B cell (primary cell): ENCODE data around the gene ADAM23. TPM values are rescaled to one million over a fixed set of nuclear protein-coding genes. Genes with fewer than 3 reads are reported as not detected.

Experiments used
- ATAC-seq: fragments of 200-7000 bp; cut with Tn5 transposase; one replicate; pipeline ENCODE4 v1.10.0; 2021; ENCODE audit warnings: low read depth, mild to moderate bottlenecking, moderate number of reproducible peaks, moderate library complexity
- CTCF ChIA-PET: fragments of 350-600 bp; sonication (Branson Sonifier 250); formaldehyde crosslinking; loops from one replicate; lab custom pipeline; 2021; ENCODE audit warnings: antibody characterized with exemption, inconsistent platforms; lab: Charles Lee
- POLR2A ChIA-PET: fragments of 350-600 bp; sonication (Branson Sonifier 250); formaldehyde crosslinking; loops from one replicate; lab custom pipeline; 2021; ENCODE audit warnings: antibody characterized with exemption; lab: Charles Lee
- DNase-seq: peaks from one replicate; pipeline ENCODE4 v3.0.0; 2013
- H2AFZ ChIP-seq: 2 replicates; pipeline ENCODE4 v1.6.1; 2012; ENCODE audit warnings: mild to moderate bottlenecking, low read depth, low read length; ENCODE audit not compliant: insufficient read depth, poor library complexity, severe bottlenecking
- H3K27ac ChIP-seq, 2 donors: 1 replicate in 1 of 2; 2 replicates in 1 of 2; pipeline ENCODE4 v1.5.1; 2012 to 2013; ENCODE audit warnings: low read length in 2 of 2, mild to moderate bottlenecking in 2 of 2, moderate library complexity in 1 of 2
- H3K27me3 ChIP-seq, 4 experiments: fragments of 200-600 bp in 1 of 4; sonication (generic) in 1 of 4; replicated peaks in 1 of 4; 1 replicate in 2 of 4; 2 replicates in 2 of 4; pipeline versions ENCODE4 v1.6.1 to v1.7.0; 2013 to 2016; ENCODE audit warnings: low read length in 3 of 4, mild to moderate bottlenecking in 2 of 4, mixed read lengths in 1 of 4, moderate library complexity in 1 of 4; ENCODE audit not compliant: insufficient read depth in 4 of 4, control insufficient read depth in 3 of 4; ENCODE audit errors: control extremely low read depth in 1 of 4
- H3K36me3 ChIP-seq, 2 experiments: replicated peaks in 1 of 2; 1 replicate in 1 of 2; 2 replicates in 1 of 2; pipeline versions ENCODE4 v1.6.1 to v1.7.1; 2013; ENCODE audit warnings: low read length in 1 of 2; ENCODE audit not compliant: insufficient read depth in 2 of 2, control insufficient read depth in 1 of 2; ENCODE audit errors: control extremely low read depth in 1 of 2, extremely low read depth in 1 of 2
- H3K4me1 ChIP-seq, 2 donors: fragments of 200-600 bp in 1 of 2; sonication (generic) in 1 of 2; 1 replicate in 1 of 2; 2 replicates in 1 of 2; pipeline versions ENCODE4 v1.5.1 to v1.6.1; 2013 to 2017; ENCODE audit warnings: low read length in 2 of 2; ENCODE audit not compliant: control insufficient read depth in 2 of 2, insufficient read depth in 2 of 2
- H3K4me2 ChIP-seq: replicated peaks from 2 replicates; pipeline ENCODE3; 2012; ENCODE audit warnings: mild to moderate bottlenecking, low read depth, low read length; ENCODE audit not compliant: poor library complexity, severe bottlenecking
- H3K4me3 ChIP-seq, 5 experiments: fragments of 200-600 bp in 1 of 5; sonication (generic) in 1 of 5; 1 replicate in 3 of 5; 2 replicates in 2 of 5; pipeline versions ENCODE4 v1.5.1 to v1.7.0; 2011 to 2016; ENCODE audit warnings: low read length in 4 of 5, mild to moderate bottlenecking in 4 of 5, low read depth in 2 of 5, control low read depth in 1 of 5, moderate library complexity in 1 of 5; ENCODE audit not compliant: insufficient read depth in 1 of 5; ENCODE audit errors: control extremely low read depth in 1 of 5, extremely low read depth in 1 of 5
- H3K79me2 ChIP-seq: fragments of 200-600 bp; sonication (generic); one replicate; pipeline ENCODE4 v1.6.0; 2016; ENCODE audit warnings: low read length; ENCODE audit not compliant: control insufficient read depth, insufficient read depth
- H3K9ac ChIP-seq: fragments of 200-600 bp; sonication (generic); 2 replicates; pipeline ENCODE4 v1.6.1; 2017; ENCODE audit warnings: mild to moderate bottlenecking, low read length, moderate library complexity
- H3K9me3 ChIP-seq, 3 donors: one replicate each; pipeline versions ENCODE4 v1.6.1 to v1.7.1; 2013; ENCODE audit warnings: low read length in 2 of 3; ENCODE audit not compliant: control insufficient read depth in 2 of 3, insufficient read depth in 1 of 3; ENCODE audit errors: control extremely low read depth in 1 of 3
- H4K20me1 ChIP-seq: 2 replicates; pipeline ENCODE4 v1.6.0; 2012; ENCODE audit warnings: mild to moderate bottlenecking, low read length; ENCODE audit not compliant: insufficient read depth, control insufficient read depth, poor library complexity, severe bottlenecking
- H3K27ac Mint-ChIP-seq: one replicate; pipeline ENCODE4 v1.8.0; 2021; ENCODE audit warnings: mixed read lengths
- H3K27me3 Mint-ChIP-seq: one replicate; pipeline ENCODE4 v1.8.0; 2021; ENCODE audit warnings: mixed read lengths
- H3K4me1 Mint-ChIP-seq: one replicate; pipeline ENCODE4 v1.8.0; 2021; ENCODE audit warnings: mixed read lengths
- H3K4me3 Mint-ChIP-seq: one replicate; pipeline ENCODE4 v1.8.0; 2021; ENCODE audit warnings: mixed read lengths
- H3K9me3 Mint-ChIP-seq: one replicate; pipeline ENCODE4 v1.8.0; 2022; ENCODE audit warnings: mixed read lengths; ENCODE audit not compliant: insufficient read depth
- EZH2 ChIP-seq: IDR thresholded peaks from 2 replicates; pipeline ENCODE4 v1.6.1; 2012; ENCODE audit warnings: borderline replicate concordance, low read depth, mild to moderate bottlenecking, moderate library complexity, low read length; ENCODE audit not compliant: insufficient read depth, poor library complexity, severe bottlenecking
- WGBS: methylation state at CpG from one replicate; pipeline ENCODE4 v1.1.5; 2013; ENCODE audit warnings: missing lambda C conversion rate; ENCODE audit not compliant: insufficient coverage; 5-methylcytosine and 5-hydroxymethylcytosine counted together
- intact Hi-C: fragments of 100-400 bp; cut with micrococcal nuclease; formaldehyde crosslinking; loops from one replicate; pipeline ENCODE4 v1.10.0; 2022
- polyA plus RNA-seq: library from polyadenylated mRNA; depleted of rRNA; stranded (reverse); fragments of >200 nt; gene quantifications from 2 replicates; pipeline ENCODE4 v1.2.3, GENCODE V29; 2012
- total RNA-seq, 2 donors: library from RNA; stranded (reverse); fragments of 120-200 nt in 1 of 2; gene quantifications; 1 replicate in 1 of 2; 2 replicates in 1 of 2; pipeline versions ENCODE4 v1.2.3 to v1.2.4, GENCODE V29; 2013 to 2022
- TF ChIP-seq, protein P1 (sequence below): fragments of 200-600 bp; IDR thresholded peaks from one replicate; pipeline ENCODE4 v1.8.0; 2022; ENCODE audit warnings: antibody characterized with exemption, mild to moderate bottlenecking

Gene ADAM23
- total and polyA plus RNA-seq, 2 donors (not counting 1 experiment from before 2014, with no cell fraction given), result 0.78 to 1.7 TPM

DNA sequence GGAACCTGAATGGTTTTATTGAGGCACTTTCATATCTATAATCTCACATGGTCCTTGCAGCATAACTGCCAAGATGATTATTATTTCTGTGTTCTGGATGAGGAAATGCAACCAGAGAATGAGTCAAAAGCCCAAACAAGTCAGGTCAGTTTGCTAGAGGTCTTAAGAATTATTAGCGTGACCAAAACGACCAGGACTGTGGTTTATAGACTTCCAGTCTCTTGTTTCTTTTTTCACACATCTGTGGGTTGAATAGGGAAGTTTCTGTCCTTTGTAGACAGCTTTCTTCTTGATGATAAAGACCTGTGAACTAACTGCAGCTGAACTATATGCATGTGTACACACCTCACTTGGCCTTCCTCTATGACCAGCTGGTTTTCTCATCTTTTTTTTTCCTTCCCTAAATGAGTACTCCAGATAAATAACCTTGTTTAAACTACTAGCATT is 13.9 kb downstream of the ADAM23 start:
- ChIA-PET CTCF (no interaction called here), POLR2A (no interaction called here)
- peaks cover 26% of the 10 kb centered on the region for H3K4me1 Mint-ChIP-seq
- no peak overlapping the region for H3K27ac Mint-ChIP-seq
- H3K4me1 ChIP-seq, result peaks cover 12% of the 10 kb centered on the region in 2 donors
- H3K9me3 Mint-ChIP-seq, result no peaks in the 10 kb centered on the region
- H3K36me3 ChIP-seq, result no peaks in the 10 kb centered on the region
- no peak overlapping the region for H2AFZ ChIP-seq
- no peak overlapping the region for H3K9ac ChIP-seq
- H3K4me3 ChIP-seq, result no peak overlapping the region
- peaks cover 19% of the 10 kb centered on the region for H3K27me3 Mint-ChIP-seq
- no peaks in the 10 kb centered on the region for H4K20me1 ChIP-seq
- 0% methylated on average over 2 of the region's 2 CpGs for WGBS
- no peak overlapping the region for H3K27ac ChIP-seq
- H3K9me3 ChIP-seq, result no peaks in the 10 kb centered on the region
- H3K4me2 ChIP-seq, result no peak overlapping the region
- ATAC-seq, result peak; percentile 47
- DNase-seq, result peak; percentile 5
- intact Hi-C loops, result no loop called here
- TF ChIP-seq, protein P1, sequence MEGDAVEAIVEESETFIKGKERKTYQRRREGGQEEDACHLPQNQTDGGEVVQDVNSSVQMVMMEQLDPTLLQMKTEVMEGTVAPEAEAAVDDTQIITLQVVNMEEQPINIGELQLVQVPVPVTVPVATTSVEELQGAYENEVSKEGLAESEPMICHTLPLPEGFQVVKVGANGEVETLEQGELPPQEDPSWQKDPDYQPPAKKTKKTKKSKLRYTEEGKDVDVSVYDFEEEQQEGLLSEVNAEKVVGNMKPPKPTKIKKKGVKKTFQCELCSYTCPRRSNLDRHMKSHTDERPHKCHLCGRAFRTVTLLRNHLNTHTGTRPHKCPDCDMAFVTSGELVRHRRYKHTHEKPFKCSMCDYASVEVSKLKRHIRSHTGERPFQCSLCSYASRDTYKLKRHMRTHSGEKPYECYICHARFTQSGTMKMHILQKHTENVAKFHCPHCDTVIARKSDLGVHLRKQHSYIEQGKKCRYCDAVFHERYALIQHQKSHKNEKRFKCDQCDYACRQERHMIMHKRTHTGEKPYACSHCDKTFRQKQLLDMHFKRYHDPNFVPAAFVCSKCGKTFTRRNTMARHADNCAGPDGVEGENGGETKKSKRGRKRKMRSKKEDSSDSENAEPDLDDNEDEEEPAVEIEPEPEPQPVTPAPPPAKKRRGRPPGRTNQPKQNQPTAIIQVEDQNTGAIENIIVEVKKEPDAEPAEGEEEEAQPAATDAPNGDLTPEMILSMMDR, result no peak
- no peak for TF ChIP-seq EZH2
- H3K79me2 ChIP-seq, result no peaks in the 10 kb centered on the region
- H3K4me3 Mint-ChIP-seq, result no peak overlapping the region
- no peaks in the 10 kb centered on the region for H3K27me3 ChIP-seq

DNA sequence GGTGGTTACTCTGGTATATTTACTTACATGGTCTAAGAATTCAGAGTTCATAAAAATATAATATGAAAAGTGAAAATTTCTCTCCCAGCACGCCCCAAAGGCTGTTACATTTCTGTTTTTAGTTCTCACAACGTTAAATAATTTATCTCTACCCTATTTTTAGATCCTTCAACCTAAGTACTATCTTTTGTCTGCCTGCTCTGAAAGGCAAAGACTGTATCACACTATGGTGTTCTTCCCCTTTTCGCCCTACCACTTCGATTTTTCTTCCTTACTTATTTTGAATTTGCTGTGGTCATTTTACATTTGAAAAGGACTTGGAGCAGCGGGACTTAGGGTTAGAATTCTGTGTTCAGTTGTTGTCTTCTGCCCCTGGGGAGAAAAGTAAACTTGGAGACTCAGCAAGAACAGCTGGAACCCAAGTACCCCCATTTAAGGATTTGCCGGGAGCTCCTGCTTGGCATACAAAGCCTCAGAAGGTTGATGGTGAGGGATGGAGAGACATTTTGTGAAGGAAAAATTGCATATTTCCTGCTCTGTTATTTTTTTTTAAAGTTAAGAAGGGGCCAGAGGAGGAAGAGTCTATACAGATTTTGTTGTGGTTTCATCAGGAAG is 19.0 kb downstream of the ADAM23 start:
- Histone ChIP-seq H3K4me3 (no peak overlapping the region), H3K9ac (peak overlapping the region; percentile 12), H3K36me3 (no peaks in the 10 kb centered on the region), H3K27ac (peak overlapping the region in 1 of 2 donors; percentile 43), H3K27me3 (no peaks in the 10 kb centered on the region), H3K79me2 (no peaks in the 10 kb centered on the region), H3K4me1 (peaks cover 15 to 22% of the 10 kb centered on the region in 2 donors), H2AFZ (peak overlapping the region; percentile 14), H3K4me2 (peak overlapping the region; percentile 31), H4K20me1 (no peaks in the 10 kb centered on the region), H3K9me3 (peaks cover 0 to 2% (median 0%) of the 10 kb centered on the region in 3 donors)
- DNase-seq (no peak), ATAC-seq (no peak)
- 40% methylated on average over 3 of the region's 6 CpGs for WGBS
- Mint-ChIP-seq H3K4me1 (peaks cover 33% of the 10 kb centered on the region), H3K27me3 (peaks cover 24% of the 10 kb centered on the region), H3K27ac (no peak overlapping the region), H3K9me3 (peaks cover 4% of the 10 kb centered on the region), H3K4me3 (peak overlapping the region; percentile 36)
- POLR2A ChIA-PET, result no interaction called here
- CTCF ChIA-PET, result interaction anchor here (0.5 kb wide), 1 partner anchor 10 kb away, joined by 4 read pairs; no protein-coding TSS in a partner anchor
- TF ChIP-seq, protein P1, result no peak
- TF ChIP-seq EZH2, result no peak
- intact Hi-C loops, result no loop called here
